ENCODE results near the gene LAMA5.

GRCh38 chr20:62312662-62312977, 54.5 kb downstream of the LAMA5 start:
- TF ChIP-seq CTCF (IDR thresholded peaks at IDR 0.05) (no peak), POLR2A (IDR thresholded peaks at IDR 0.05) (no peak), POLR2AphosphoS5 (IDR thresholded peaks at IDR 0.05) (no peak)

All from breast epithelium (tissue), 3 donors.